Glomerular visceral epithelial cell (primary cell): ENCODE measurements around the gene MARK4.
"Not testable (repeated sequence)": the region's sequence is repeated elsewhere in the genome, so short reads cannot be mapped to it uniquely, and the experiment has no call there.

Source experiments
- DNase-seq: peaks from one replicate; pipeline ENCODE4 v3.0.0-alpha.2; 2016; ENCODE audit errors: extremely low spot score

MARK4 gene

DNA sequence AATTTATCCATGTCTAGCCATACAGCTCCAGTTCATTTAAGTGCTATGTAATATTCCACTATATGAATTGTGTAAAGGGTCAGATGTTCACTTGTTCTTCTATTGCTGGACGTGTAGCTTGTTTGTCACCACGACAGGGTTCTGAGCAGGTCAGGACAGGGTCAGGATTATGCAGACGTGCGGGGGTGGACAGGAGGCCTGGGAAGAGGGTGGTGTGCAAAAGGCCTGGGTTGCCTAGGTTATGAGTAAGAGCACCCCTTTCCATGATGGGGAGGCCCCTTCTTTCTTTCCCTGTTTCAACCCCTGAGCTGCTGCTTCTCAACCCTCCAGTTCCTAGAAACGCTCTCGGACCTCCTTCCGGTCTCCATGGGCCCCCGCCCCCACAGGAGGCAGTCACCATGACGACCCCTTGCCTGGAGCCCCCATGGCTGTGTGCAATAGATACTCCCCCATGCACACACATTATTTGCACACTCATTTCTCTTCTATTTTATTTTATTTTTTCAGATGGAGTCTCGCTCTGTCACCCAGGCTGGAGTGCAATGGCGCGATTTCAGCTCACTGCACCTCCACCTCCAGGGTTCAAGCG is 7.8 kb upstream of the MARK4 start:
- no peak for DNase-seq

DNA sequence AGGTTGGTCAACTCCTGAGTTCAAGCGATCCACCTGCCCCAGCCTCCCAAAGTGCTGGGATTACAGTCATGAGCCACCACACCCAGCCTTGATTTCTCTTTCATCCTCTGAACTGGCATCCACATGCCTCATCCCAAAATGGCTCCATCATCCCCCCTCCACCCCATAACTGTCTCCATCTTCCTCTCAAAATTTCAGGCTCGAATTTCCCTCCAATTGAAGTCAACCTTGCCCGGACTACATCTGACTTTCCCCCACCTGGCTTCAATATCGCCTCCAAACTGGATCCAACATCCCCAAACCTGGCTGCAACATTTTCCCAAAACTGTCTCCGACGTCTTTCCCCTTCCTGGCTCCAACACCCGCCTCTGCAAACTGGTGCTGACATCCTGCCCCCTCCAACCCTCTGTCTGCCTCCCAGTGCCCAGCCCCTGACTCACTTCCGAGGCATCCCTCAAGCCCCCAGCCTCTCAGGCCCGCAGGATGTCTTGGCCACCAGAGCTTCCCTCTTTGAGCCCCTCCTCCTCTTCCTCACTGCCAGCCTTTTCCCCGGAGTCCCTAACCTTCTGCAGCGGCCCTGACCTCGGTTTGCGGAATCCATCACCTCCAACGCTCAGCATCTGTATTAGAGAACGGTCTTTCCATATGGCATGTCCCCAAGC is 6.8 kb upstream of the MARK4 start:
- no peak for DNase-seq

DNA sequence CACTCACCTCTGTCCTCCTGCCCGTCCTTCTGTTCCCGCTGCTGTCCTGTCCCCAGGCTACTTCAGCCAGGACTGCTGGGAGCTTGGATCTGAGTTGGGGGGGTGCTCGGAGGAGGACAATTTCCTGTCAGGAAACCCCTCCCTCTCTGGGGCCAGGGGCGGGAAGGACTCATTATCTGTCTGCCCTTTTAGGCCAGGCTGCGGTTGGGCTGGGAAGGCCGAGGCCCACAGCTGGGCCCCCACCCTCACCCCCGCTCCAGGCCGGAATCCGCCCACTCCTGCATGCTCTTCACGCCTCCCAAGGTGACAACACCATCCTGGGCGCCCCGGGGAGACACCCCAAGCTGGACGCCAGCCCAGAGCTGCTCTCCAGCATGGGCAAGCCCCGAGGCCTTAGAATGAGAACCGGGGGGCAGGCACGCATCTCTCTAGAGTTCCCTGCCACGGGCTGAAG is 5.7 kb upstream of the MARK4 start, which contains the start of gene EXOC3L2:
Gene EXOC3L2 (minus strand): TSS at position 74 of the 454 bp plus-strand sequence. CDS start 6,362 bp downstream, outside the sequence.
- no peak for DNase-seq

DNA sequence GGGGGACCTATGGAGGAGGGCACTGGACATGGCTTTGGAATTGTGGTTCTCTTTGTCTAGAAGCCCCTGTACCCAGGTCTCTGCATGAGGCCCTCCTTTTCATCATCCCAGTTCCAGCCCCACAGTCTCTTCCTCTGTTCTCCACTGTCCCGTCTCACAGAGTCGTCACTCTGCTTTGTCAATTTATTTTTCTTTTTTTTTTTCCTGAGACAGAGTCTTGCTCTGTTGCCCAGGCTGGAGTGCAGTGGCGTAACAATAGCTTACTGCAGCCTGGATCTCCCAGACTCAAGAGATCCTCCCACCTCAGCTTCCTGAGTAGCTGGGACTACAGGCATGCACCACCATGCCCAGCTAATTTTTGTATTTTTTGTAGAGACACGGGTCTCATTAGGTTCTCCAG is 5.2 kb upstream of the MARK4 start:
- no peak for DNase-seq

DNA sequence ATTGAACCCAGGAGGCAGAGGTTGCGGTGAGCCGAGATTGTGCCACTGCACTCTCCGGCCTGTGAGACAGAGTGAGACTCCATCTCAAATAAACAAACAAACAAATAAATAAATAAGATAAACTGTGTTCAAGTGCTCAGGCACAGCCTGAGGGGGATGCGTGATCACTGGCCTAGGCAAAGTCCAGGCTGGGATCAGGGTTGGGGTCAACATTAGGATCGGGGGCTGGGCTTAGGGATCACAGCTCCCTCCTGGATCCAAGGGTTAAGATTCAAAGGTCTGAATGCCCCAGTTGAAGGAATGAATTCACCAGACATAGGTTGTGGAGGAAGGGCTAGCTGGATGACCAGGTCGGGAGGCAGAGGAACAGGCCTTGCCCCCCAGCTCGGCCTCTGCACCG is 3.9 kb upstream of the MARK4 start:
- no peak for DNase-seq

DNA sequence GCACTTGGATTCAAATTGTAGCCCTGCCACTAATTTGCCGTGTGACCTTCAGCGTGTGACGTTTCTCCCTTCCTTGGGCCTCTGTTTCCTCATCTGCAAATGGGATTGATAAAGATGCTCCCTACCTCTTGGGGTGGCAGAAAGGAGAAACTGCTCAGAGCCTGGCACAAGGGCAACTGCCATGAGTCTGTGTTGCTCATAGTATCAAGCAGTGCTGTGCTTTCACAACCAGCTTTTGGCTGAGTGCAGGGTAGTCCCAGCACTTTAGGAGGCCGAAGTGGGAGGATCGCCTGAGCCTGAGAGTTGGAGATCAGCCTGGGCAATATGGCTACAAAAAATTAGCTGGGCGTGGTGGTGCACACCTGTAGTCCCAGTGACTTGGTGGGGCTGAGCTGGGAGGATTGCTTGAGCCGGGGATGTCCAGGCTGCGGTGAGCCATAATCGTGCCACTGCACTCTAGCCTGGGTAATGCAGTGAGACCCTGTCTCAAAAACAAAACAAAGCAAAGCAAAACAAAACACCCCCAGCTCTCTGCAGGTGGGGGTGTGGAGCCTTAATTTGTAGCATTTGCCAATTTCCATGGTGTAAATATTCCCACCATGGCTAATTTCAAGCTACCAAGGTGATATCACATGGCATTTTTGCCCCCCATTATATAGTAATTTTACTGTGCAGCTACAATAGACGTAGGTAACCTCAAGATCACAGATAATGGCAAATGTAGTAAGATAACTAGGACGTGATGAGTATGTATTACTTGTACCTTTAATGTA is 1.6 kb upstream of the MARK4 start:
- no peak for DNase-seq

DNA sequence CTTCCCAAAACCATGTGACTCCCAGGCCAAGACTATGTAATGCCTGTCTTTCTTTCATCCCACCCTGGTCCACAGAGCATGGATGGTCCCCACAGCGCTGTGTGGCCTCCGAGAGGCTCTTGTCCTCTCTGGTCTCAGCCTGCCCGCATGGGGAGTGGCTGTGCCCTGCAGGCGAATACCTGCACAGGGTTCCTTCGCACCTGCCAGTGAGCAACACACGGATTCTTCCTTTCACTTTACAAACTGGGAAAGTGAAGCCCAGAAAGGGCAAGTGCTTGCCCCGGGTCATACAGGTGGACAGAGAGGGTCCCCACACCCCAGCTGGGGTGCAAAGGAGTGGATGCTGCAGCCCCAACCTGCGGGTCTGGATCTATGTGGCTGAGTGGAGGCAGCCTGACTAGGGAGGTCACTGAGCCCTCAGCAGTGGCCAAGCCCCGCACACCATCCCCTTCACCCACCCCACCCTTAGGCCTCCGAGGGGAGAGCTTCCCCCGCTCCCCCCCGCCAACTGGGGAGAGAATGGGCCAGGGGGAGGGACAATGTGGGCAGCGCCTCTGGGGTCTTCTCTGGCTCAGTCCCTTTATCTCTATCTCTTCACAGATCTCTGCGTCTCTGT is 747 bp upstream of the MARK4 start:
- no peak for DNase-seq

DNA sequence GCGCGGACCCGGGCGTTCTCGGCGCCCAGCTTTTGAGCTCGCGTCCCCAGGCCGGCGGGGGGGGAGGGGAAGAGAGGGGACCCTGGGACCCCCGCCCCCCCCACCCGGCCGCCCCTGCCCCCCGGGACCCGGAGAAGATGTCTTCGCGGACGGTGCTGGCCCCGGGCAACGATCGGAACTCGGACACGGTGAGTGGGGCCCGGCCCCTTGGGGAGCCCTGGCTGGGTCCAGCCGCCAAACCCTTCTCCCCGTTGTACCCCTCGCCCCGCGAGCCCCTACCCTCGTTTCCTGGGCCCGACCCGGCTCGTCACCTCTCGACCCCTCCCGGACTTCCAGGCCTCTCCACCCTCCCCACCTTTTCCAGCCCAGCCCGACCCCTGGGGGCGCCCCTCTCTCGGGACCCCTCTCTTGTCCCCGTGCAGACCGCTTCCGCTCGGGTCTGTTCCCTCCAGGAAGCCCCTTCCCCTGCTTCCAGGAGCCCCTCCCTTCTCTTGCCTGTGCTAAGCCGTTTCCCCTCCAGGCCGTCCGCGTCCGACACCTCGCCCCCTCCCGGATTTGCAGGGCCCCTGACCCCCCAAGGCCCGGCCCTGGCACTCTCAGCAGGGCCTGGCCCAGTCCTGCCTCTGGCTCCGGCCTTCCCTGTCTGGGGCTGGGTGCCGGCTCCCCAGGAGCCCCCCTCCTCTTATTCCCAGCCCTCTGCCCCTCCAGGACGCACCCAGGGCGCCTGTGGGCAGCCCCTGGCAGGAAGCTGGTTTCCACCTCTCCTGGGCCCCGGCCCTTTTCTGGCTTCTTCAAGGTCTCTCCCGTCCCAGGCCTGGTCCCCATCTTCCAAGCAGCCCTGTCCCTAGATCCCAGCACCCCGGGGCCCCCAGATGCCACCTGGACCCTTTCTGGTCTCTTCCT is 632 bp downstream of the MARK4 start:
- no peak for DNase-seq

DNA sequence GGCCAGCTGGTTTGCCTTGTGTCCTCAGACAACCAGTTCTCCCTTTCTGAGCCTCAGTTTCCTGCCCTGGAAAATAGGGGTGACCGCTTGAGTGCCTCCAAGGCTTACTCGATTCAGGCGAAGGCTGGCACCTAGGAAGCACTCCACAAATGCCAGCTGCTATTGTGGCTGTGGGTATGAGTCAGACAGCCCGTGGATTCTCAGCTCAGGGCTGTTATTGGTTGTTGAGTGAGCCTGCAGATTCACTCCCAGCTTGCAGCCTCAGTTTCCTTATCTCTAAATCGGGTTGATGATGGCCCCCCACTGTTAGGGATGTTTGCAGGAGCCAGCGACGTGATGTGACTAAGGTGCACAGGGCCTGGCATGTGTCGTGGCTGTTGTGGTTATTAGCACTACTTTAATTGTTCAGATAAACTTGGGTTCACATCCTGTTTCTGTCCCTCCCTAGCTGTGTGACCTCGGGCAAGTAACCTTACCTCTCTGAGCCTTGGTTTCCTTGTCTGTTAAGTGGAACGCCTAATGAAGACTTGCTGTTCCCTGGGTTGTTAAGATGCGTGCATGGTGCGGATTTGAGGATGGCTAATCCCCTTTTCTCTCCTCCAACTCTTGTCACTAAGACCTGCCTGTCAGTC is 2.4 kb downstream of the MARK4 start:
- peak; percentile 40 for DNase-seq

DNA sequence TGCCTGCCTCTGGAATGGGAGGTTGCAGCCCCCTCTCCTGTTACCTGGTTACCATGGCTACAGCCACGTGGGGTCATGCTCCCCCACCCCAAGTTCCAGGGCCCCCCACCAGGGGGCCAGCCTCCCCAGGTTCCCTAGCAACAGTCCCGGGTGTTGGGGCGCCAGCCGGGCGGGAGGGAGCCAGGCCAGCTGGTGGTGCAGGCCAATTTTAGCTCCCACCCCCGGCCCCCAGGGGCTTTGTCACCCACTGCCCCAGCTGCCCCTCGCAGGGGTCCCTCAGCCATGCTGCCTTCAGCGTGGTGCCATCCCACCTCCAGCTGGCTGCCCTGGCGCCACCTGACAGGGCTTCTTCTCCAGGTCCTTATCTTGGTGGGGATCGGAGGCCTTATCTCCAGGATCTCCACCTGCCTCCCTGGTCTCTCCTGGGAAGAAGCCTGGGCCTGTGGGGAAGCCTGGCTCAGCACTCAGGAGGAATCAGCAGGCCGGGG is 3.0 kb downstream of the MARK4 start:
- no peak for DNase-seq

DNA sequence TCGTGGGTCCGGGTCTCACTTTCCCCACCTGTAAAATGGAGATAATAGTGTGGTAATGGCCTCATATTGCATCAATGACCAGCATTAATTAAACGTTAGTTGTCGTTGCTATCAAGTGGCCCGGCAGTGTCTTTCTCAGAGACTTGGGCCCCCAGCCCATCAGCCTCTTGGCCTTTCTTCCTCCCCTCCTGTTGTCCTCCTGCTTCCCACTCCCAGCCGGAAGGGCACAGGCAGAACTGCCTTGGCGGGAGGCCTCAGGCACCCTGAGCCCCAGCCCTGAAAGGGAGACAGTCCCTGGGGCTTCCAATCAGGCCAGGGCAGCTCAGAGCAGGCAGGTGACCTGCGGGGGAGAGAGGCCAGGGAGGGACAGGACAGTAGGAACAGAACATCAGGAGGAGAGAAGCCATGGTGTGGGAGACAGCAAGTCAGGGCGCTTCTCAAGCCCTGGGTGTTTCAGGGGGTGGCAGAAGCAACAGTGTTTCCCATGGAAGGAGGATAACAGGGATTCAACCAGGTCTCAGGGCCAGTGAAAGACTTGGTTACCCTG is 4.6 kb downstream of the MARK4 start:
- no peak for DNase-seq

DNA sequence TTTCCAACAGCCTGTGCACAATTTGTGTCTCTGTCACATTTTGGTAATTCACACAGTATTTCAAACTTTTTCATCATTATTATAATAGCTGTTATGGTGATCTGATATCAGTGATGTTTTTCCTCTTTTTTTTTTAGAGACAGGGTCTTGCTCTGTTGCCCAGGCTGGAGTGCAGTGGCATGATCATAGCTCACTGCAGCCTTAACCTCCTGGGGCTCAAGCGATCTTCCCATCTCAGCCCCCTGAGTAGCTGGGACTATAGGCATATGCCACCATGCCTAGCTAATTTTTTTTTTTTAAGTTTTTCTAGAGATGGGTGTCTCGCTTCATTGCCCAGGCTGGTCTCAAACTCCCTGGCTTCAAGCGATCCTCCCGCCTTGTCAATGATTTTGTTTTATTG is 5.8 kb downstream of the MARK4 start:
- DNase-seq: no peak

DNA sequence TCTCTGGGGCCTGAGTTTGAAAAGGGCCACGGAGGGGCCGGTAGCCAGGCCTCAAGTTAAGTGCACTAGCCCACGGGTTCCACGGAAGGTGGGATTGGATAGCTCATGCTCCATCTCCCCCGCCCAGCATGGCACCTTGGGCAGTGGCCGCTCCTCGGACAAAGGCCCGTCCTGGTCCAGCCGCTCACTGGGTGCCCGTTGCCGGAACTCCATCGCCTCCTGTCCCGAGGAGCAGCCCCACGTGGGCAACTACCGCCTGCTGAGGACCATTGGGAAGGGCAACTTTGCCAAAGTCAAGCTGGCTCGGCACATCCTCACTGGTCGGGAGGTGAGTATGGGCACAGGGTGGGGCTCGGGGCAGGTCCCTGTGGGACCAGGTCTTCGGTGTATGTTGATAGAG is 7.8 kb downstream of the MARK4 start:
- no peak for DNase-seq

DNA sequence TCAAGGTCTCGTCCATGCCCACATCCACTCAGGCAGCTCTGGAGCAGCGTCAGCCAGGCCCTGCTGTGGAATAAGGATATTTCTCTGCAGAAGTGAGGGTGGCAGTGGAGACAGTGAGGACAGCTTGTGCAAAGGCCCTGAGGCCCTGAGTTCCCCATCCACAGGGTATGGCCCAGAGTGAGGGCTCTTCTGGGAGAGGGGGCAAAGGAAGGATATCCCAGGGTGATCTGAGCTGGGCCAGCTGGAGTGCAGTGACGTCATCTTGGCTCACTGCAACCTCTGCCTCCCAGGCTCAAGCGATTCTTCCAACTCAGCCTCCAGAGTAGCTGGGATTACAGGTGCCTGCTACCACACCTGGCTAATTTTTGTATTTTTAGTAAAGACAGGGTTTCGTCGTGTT is 11.5 kb downstream of the MARK4 start:
- no peak for DNase-seq

DNA sequence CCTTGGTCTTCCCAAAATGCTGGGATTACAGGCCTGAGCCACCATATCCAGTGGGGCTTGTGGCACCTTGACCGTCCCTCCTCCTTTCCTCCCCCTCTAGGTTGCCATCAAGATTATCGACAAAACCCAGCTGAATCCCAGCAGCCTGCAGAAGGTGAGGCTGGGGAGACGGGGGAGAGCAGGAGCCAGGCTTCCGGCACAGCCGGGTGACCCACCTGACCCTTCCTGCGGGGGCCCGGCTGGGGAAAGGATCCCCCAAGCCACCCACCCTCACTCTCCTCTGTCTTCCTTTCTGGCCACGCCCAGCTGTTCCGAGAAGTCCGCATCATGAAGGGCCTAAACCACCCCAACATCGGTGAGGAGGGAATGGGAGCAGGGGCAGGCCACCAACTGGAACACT is 11.9 kb downstream of the MARK4 start:
- DNase-seq: no peak

DNA sequence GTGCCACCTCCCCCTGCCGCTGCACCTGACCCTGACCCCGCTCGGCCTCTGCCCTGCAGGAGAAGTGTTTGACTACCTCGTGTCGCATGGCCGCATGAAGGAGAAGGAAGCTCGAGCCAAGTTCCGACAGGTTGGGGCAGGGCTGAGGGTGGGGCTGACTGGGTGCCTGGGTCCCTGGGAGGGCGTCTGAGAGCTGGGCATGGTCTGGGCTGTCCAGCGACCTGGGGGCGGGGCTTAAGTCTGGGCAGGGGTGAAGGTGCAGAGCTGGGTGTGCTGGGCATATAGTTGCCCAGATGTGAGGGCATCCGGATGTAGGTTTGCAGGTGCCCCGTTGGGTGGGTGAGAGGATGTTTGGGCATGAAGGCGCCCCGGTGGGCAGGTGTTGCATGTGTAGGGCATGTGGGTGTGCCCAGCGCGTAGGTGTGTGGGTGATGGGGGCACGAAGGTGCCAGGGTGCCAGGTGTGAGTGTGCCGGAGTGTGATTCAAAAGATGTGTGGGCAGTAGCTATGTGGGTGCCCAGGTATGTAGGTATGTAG is 13.8 kb downstream of the MARK4 start:
- no peak for DNase-seq

DNA sequence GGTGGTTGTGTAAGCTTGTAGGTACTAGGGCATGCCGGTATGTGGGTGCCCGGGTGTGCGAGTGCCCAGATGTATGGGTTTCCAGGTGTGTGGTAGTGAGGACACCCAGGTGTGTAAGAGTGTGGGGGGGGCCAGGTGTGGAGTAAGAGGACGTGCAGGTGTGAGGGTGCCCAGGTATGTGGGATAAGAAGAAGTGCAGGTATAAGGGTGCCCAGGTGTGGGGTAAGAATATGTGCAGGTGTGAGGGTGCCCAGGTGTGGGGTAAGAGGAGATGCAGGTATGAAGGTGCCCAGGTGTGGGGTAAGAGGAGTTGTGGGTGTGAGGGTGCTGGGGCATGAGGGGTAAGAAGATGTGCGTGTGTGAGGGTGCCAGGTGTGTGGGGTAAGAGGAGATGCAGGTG is 14.3 kb downstream of the MARK4 start:
- no peak for DNase-seq

DNA sequence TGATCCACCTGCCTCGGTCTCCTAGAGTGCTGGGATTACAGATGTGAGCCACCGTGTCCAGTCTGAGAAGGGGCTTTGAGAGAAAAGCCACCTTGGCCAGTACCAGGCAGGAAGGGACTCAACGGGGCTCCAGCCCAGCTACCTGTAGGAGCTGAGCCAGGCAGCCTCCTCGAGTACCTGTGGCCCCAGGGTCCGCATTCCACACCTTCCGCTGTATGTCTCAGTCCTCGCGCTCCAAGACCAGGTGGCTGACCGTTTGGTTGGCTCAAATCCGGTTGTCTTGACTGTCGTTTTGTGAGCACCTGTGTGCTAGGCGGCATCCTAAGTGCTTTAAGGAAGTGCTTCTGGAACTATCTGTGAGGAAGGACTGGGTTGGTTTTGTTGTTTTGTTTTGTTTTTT is 16.2 kb downstream of the MARK4 start:
- DNase-seq: no peak

DNA sequence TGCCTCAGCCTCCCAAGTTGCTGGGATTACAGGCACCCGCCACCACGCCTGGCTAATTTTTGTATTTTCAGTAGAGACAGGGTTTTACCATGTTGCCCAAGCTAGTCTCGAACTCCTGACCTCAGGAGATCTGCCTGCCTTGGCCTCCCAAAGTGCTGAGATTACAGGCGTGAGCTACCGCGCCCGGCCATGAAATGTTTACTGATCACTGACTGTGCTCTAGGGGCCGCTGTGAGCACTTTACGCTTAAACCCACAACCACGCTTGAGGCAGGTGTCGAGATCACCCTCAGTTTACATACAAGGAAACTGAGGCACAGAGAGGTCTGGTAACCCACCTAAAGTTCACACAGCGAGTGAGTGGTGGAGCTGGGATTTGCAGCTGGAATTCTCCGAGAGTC is 18.9 kb downstream of the MARK4 start:
- not testable (repeated sequence) for DNase-seq

DNA sequence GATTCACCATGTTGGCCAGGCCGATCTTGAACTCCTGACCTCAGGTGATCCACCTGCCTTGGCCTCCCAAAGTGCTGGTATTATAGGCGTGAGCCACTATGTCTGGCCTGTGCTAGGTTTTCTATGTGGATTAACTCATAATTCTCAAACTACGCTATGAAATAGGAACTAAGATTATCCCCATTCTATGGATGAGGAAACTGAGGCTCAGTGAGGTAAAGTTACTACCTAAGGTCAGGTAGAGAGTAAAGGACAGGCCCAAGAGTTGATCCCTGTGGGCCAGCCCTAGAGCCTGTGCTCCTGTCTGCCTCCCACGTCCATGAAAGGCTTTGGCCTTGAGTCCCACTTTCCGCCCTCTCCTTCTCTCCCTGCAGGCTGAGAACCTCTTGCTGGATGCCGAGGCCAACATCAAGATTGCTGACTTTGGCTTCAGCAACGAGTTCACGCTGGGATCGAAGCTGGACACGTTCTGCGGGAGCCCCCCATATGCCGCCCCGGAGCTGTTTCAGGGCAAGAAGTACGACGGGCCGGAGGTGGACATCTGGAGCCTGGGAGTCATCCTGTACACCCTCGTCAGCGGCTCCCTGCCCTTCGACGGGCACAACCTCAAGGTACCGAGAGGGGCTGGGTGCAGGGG is 20.1 kb downstream of the MARK4 start:
- no peak for DNase-seq
